ENCODE results near the gene GSK3B.
A peak's percentile ranks its signal among the peaks of the same experiment; 100 is the strongest.

GSK3B gene

GRCh38 chr3:119872773-119873172 is 221.5 kb downstream of the GSK3B start:
- DNase-seq (ENCODE audit: low spot score): no peak

- no peak for DNase-seq (ENCODE audit: low spot score)
Measured at GRCh38 chr3:119871571-119871970, 222.7 kb downstream of the GSK3B start.

GRCh38 chr3:119870512-119870911 is 223.7 kb downstream of the GSK3B start:
- no peak for DNase-seq (ENCODE audit: low spot score)

- no peak for DNase-seq (ENCODE audit: low spot score)
Measured at GRCh38 chr3:119864476-119864875, 229.8 kb downstream of the GSK3B start.

- no peak for DNase-seq (ENCODE audit: low spot score)
Measured at GRCh38 chr3:119862616-119863015, 231.6 kb downstream of the GSK3B start.

- no peak for DNase-seq (ENCODE audit: low spot score)
Measured at GRCh38 chr3:119861681-119862080, 232.6 kb downstream of the GSK3B start.

GRCh38 chr3:119859728-119860127 is 234.5 kb downstream of the GSK3B start:
- DNase-seq (ENCODE audit: low spot score): no peak

- no peak for DNase-seq (ENCODE audit: low spot score)
Measured at GRCh38 chr3:119858957-119859356, 235.3 kb downstream of the GSK3B start.

GRCh38 chr3:119856695-119857094 is 237.6 kb downstream of the GSK3B start:
- DNase-seq (ENCODE audit: low spot score): no peak

GRCh38 chr3:119849126-119849525 is 245.1 kb downstream of the GSK3B start:
- no peak for DNase-seq (ENCODE audit: low spot score)

- DNase-seq (ENCODE audit: low spot score): no peak
Measured at GRCh38 chr3:119841808-119842471, 252.3 kb downstream of the GSK3B start.

GRCh38 chr3:119835556-119835955 is 258.7 kb downstream of the GSK3B start:
- no peak for DNase-seq (ENCODE audit: low spot score)

- DNase-seq (ENCODE audit: low spot score): no peak
Measured at GRCh38 chr3:119834754-119835370, 259.4 kb downstream of the GSK3B start.

- peak; percentile 88 for DNase-seq (ENCODE audit: low spot score)
Measured at GRCh38 chr3:119831941-119832371, 262.3 kb downstream of the GSK3B start.

GRCh38 chr3:119831022-119831421 is 263.2 kb downstream of the GSK3B start:
- DNase-seq (ENCODE audit: low spot score): no peak

GRCh38 chr3:119829420-119829819 is 264.8 kb downstream of the GSK3B start:
- DNase-seq (ENCODE audit: low spot score): no peak

- DNase-seq (ENCODE audit: low spot score): no peak
Measured at GRCh38 chr3:119826711-119827608, 267.3 kb downstream of the GSK3B start.

- no peak for DNase-seq (ENCODE audit: low spot score)
Measured at GRCh38 chr3:119825820-119826219, 268.4 kb downstream of the GSK3B start.

- peak; percentile 11 for DNase-seq (ENCODE audit: low spot score)
Measured at GRCh38 chr3:119819806-119820205, 274.4 kb downstream of the GSK3B start.

- DNase-seq (ENCODE audit: low spot score): no peak
Measured at GRCh38 chr3:119818937-119819336, 275.3 kb downstream of the GSK3B start.

- DNase-seq (ENCODE audit: low spot score): no peak
Measured at GRCh38 chr3:119817583-119818363, 276.5 kb downstream of the GSK3B start.

- no peak for DNase-seq (ENCODE audit: low spot score)
Measured at GRCh38 chr3:119817071-119817470, 277.2 kb downstream of the GSK3B start.

All from kidney tubule cell (primary cell).